Suprapubic skin (tissue), 4 donors: ENCODE measurements around the gene C2orf68. TPM values are rescaled to one million over a fixed set of nuclear protein-coding genes. Genes with fewer than 3 reads are reported as not detected.

Source experiments
- DNase-seq, 2 donors: peaks; one replicate each; pipeline ENCODE4 v3.0.0-alpha.2; 2019; ENCODE audit warnings: low spot score in 2 of 2
- H3K27ac ChIP-seq: fragments of 200-600 bp; sonication (generic); one replicate; pipeline ENCODE4 v1.5.1; 2019
- H3K27me3 ChIP-seq: fragments of 200-600 bp; sonication (generic); one replicate; pipeline ENCODE4 v1.5.1; 2019
- H3K36me3 ChIP-seq: fragments of 200-600 bp; sonication (generic); one replicate; pipeline ENCODE4 v1.5.1; 2019
- H3K4me1 ChIP-seq: fragments of 200-600 bp; sonication (generic); one replicate; pipeline ENCODE4 v1.5.1; 2019
- H3K4me3 ChIP-seq: fragments of 200-600 bp; sonication (generic); one replicate; pipeline ENCODE4 v1.5.1; 2019; ENCODE audit warnings: mild to moderate bottlenecking
- H3K9me3 ChIP-seq: fragments of 200-600 bp; sonication (generic); one replicate; pipeline ENCODE4 v1.5.1; 2019
- CTCF ChIP-seq, 2 donors: fragments of 200-600 bp in 1 of 2; fragments of 450-650 bp in 1 of 2; sonication (generic) in 1 of 2; IDR thresholded peaks; one replicate each; pipeline ENCODE4 v1.5.1; 2016 to 2019; ENCODE audit warnings: antibody characterized with exemption in 2 of 2, mild to moderate bottlenecking in 1 of 2, moderate library complexity in 1 of 2
- EP300 ChIP-seq: sonication (generic); formaldehyde crosslinking; IDR thresholded peaks from one replicate; pipeline ENCODE4 v1.6.1; 2017; ENCODE audit warnings: antibody characterized with exemption
- POLR2A ChIP-seq, 2 donors: fragments of 450-650 bp; IDR thresholded peaks; one replicate each; pipeline ENCODE4 v1.6.1; 2017; ENCODE audit warnings: antibody characterized with exemption in 2 of 2, mild to moderate bottlenecking in 2 of 2, moderate library complexity in 2 of 2
- POLR2AphosphoS5 ChIP-seq, 3 donors: sonication (generic); formaldehyde crosslinking; IDR thresholded peaks; one replicate each; pipeline ENCODE4 v1.6.1; 2017; ENCODE audit warnings: antibody characterized with exemption in 3 of 3
- WGBS: methylation state at CpG from one replicate; pipeline ENCODE4 v1.1.5; 2018; 5-methylcytosine and 5-hydroxymethylcytosine counted together
- total RNA-seq, 4 donors: library from RNA; depleted of rRNA; stranded (reverse); fragments of >200 nt; gene quantifications; one replicate each; pipeline ENCODE4 v1.1.0, GENCODE V29; 2016

Gene C2orf68
- total RNA-seq, 4 donors from 2014 or later, result 15.8 to 28.1 (median 18.3) TPM

DNA sequence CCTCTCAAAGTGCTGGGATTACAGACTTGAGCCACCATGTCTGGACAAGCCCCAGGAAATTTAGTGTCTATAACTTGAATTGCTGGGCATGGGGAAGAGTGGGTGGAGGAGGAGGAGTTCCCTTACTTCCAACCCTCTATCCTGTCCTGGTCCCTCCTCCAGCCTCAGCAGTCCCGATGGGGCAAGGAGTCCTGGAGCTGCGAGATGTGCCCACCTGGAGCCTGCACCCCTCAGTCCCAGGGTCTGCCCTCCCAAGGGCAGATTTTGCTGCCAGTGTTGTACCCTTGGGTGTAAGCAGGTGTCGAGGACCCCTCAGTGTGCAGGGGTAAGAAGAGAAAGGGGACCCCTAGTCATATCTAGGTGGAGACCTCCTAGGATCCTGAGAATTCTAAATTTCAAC is 31.7 kb downstream of the C2orf68 start:
- Histone ChIP-seq H3K9me3 (no peaks in the 10 kb centered on the region), H3K4me3 (no peak overlapping the region), H3K36me3 (no peaks in the 10 kb centered on the region), H3K27me3 (no peaks in the 10 kb centered on the region), H3K27ac (peak overlapping the region; percentile 90), H3K4me1 (peaks cover 52% of the 10 kb centered on the region)
- WGBS, result 77% methylated on average over 3 of the region's 3 CpGs
- DNase-seq, result no peak
- no peak for TF ChIP-seq POLR2A (IDR thresholded peaks at IDR 0.05)
- TF ChIP-seq EP300, result no peak
- TF ChIP-seq POLR2AphosphoS5 (IDR thresholded peaks at IDR 0.05), result no peak
- no peak for TF ChIP-seq CTCF (IDR thresholded peaks at IDR 0.05)

GRCh38 chr2:85579266-85579935 is 32.5 kb downstream of the C2orf68 start:
- Histone ChIP-seq H3K27me3 (no peaks in the 10 kb centered on the region), H3K9me3 (no peaks in the 10 kb centered on the region), H3K4me3 (peak overlapping the region; percentile 56), H3K36me3 (no peaks in the 10 kb centered on the region), H3K4me1 (peaks cover 44% of the 10 kb centered on the region), H3K27ac (peak overlapping the region; percentile 90)
- WGBS, result 32% methylated on average over 6 of the region's 6 CpGs
- TF ChIP-seq POLR2A (IDR thresholded peaks at IDR 0.05) (no peak), POLR2AphosphoS5 (IDR thresholded peaks at IDR 0.05) (no peak), EP300 (no peak), CTCF (IDR thresholded peaks at IDR 0.05) (no peak)
- DNase-seq, result no peak

GRCh38 chr2:85578243-85579180 is 33.4 kb downstream of the C2orf68 start:
- peak overlapping the region; percentile 56 for H3K4me3 ChIP-seq
- no peaks in the 10 kb centered on the region for H3K27me3 ChIP-seq
- no peaks in the 10 kb centered on the region for H3K36me3 ChIP-seq
- no peaks in the 10 kb centered on the region for H3K9me3 ChIP-seq
- H3K27ac ChIP-seq, result peak overlapping the region; percentile 90
- DNase-seq, result peak in 1 of 2 donors; percentile 85
- WGBS, result 30% methylated on average over 19 of the region's 19 CpGs
- TF ChIP-seq POLR2AphosphoS5 (IDR thresholded peaks at IDR 0.05) (no peak), CTCF (IDR thresholded peaks at IDR 0.05) (no peak), EP300 (no peak), POLR2A (IDR thresholded peaks at IDR 0.05) (no peak)
- H3K4me1 ChIP-seq, result peaks cover 35% of the 10 kb centered on the region

DNA sequence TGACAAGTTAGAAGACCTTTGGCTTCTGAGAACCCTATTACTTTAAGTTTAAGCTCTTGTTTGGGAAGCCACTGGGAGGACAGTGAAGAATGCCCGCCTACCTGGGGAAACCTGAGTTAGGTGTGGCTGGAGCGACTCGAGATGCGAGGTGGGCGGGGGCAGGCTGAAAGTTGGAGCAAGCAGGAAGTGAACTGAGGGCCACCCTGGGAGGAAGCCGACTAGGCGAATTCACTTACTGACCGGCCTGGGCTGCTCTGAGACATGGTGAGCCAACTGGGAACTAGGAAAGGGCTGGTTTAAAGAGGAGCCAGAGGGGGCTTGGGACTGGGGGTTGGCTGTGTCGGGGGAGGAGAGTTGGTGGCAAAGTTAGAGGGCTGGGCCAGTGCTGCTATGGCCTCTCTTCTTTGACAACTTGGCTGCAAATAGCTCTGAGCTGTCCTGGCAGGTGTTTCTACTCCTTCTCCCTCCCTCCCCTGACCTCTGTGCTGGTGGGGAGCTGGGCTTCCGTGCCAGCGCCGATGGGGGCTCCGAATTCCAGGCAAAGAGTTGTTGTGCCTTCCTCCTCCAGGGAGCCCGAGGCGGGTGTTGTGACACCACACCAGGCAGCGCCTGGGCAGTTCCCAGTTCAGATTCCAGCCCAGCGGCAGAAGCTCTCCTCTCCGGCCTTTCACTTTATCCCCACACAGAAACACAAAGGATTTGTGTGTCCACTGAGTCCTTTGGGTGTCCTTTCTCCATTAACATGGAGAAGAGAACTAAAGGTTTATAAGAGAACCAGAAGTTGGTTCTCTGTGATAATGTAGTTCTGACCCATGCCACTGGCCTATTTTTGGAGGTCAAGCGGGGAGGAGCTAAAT is 34.3 kb downstream of the C2orf68 start, which contains the start of gene VAMP8:
Gene VAMP8 (plus strand): TSS at position 201 of the 857 bp plus-strand sequence. CDS start 61 bp downstream, at position 262.
- 24% methylated on average over 19 of the region's 19 CpGs for WGBS
- Histone ChIP-seq H3K9me3 (no peaks in the 10 kb centered on the region), H3K4me1 (peaks cover 35% of the 10 kb centered on the region), H3K36me3 (no peaks in the 10 kb centered on the region), H3K27me3 (no peaks in the 10 kb centered on the region), H3K27ac (peak within 1 kb of the TSS; percentile 90), H3K4me3 (peak within 1 kb of the TSS; percentile 56)
- DNase-seq, result peak; percentile 83 to 90
- TF ChIP-seq CTCF (IDR thresholded peaks at IDR 0.05) (no peak), POLR2A (IDR thresholded peaks at IDR 0.05) (peak in 1 of 2 donors; percentile 36)
